HepG2 (cell line): ENCODE results near the gene CIAPIN1. TPM values are rescaled to one million over a fixed set of nuclear protein-coding genes. Genes with fewer than 3 reads are reported as not detected.
A peak's percentile ranks its signal among the peaks of the same experiment; 100 is the strongest.

Source experiments
- ATAC-seq: fragments of 200-7000 bp; cut with Tn5 transposase; 3 replicates; pipeline ENCODE4 v1.9.1; 2020; ENCODE audit warnings: mild to moderate bottlenecking, moderate library complexity
- BruUV-seq: library from RNA; stranded (reverse); fragments of 400-500 nt; replicated peaks from 2 replicates; lab custom pipeline; 2021; lab: Mats Ljungman, UMichigan
- CTCF ChIA-PET: fragments of 300-600 bp; formaldehyde crosslinking; extraction: SDS; loops from one replicate; lab custom pipeline; 2021; ENCODE audit warnings: low total read pairs, inconsistent platforms, low intra/inter-chr PET ratio; lab: Yijun Ruan, JAX
- POLR2A ChIA-PET: fragments of 350-600 bp; sonication (Branson Sonifier 250); formaldehyde crosslinking; loops from one replicate; lab custom pipeline; 2020; ENCODE audit warnings: antibody characterized with exemption, inconsistent platforms; lab: Yijun Ruan, JAX
- DNase-seq: peaks from one replicate; pipeline ENCODE4 v3.0.0-alpha.2; 2015; ENCODE audit warnings: low spot score
- FAIRE-seq: peaks from 3 replicates; lab custom pipeline; 2011; peaks lifted over from hg19 to GRCh38; lab: Jason Lieb, UNC
- H2AFZ ChIP-seq: one replicate; pipeline ENCODE4 v1.6.1; 2011; ENCODE audit warnings: low read length, inconsistent platforms
- H3K27ac ChIP-seq: fragments of 300-600 bp; 3 replicates; pipeline ENCODE4 v1.8.0; 2011; ENCODE audit warnings: mixed run types, mild to moderate bottlenecking, mixed read lengths, low read length, inconsistent platforms; ENCODE audit not compliant: insufficient read depth; ENCODE audit errors: extremely low read length
- H3K27me3 ChIP-seq, 2 experiments: fragments of 200-600 bp in 1 of 2; 2 replicates in 1 of 2; 3 replicates in 1 of 2; pipeline versions ENCODE4 v1.6.0 to v1.8.0; 2011; ENCODE audit warnings: low read length in 2 of 2, mild to moderate bottlenecking in 2 of 2, moderate library complexity in 2 of 2, inconsistent platforms in 1 of 2; ENCODE audit not compliant: insufficient read depth in 2 of 2, control insufficient read depth in 1 of 2
- H3K36me3 ChIP-seq, 2 experiments: fragments of 200-600 bp in 1 of 2; replicated peaks in 1 of 2; 2 replicates in 1 of 2; 3 replicates in 1 of 2; pipeline versions ENCODE4 v1.5.1 to v1.8.0; 2011; ENCODE audit warnings: low read length in 2 of 2, inconsistent platforms in 1 of 2; ENCODE audit not compliant: insufficient read depth in 2 of 2, control insufficient read depth in 1 of 2
- H3K4me1 ChIP-seq: 2 replicates; pipeline ENCODE4 v1.5.1; 2012; ENCODE audit warnings: low read length, inconsistent platforms; ENCODE audit not compliant: insufficient read depth
- H3K4me2 ChIP-seq: 2 replicates; pipeline ENCODE4 v1.6.0; 2011; ENCODE audit warnings: low read depth, low read length, inconsistent platforms
- H3K4me3 ChIP-seq, 3 experiments: fragments of 200-600 bp in 1 of 3; sonication (generic), shearing (Covaris generic) in 1 of 3; replicated peaks in 1 of 3; 2 replicates each; pipeline ENCODE4 v1.5.1; 2011 to 2016; ENCODE audit warnings: low read length in 3 of 3, inconsistent platforms in 2 of 3, low read depth in 2 of 3, mild to moderate bottlenecking in 2 of 3, control low read depth in 1 of 3, mixed read lengths in 1 of 3; ENCODE audit not compliant: insufficient read depth in 1 of 3
- H3K79me2 ChIP-seq: one replicate; pipeline ENCODE4 v1.6.1; 2011; ENCODE audit warnings: low read length, inconsistent platforms; ENCODE audit not compliant: insufficient read depth
- H3K9ac ChIP-seq: 2 replicates; pipeline ENCODE4 v1.6.0; 2011; ENCODE audit warnings: mild to moderate bottlenecking, low read depth, low read length, inconsistent platforms; ENCODE audit not compliant: insufficient read depth
- H3K9me3 ChIP-seq: 2 replicates; pipeline ENCODE4 v1.5.1; 2012; ENCODE audit warnings: mild to moderate bottlenecking, low read length
- H4K20me1 ChIP-seq: 2 replicates; pipeline ENCODE4 v1.6.0; 2011; ENCODE audit warnings: inconsistent platforms, mild to moderate bottlenecking, low read length, moderate library complexity; ENCODE audit not compliant: insufficient read depth
- ATF7 ChIP-seq, 2 experiments: fragments of 450-650 bp in 1 of 2; sonication (generic) in 1 of 2; formaldehyde crosslinking in 1 of 2; IDR thresholded peaks; 2 replicates each; pipeline versions ENCODE4 v1.4.0 to v1.6.1; 2016 to 2020; ENCODE audit warnings: antibody characterized with exemption in 1 of 2, mild to moderate bottlenecking in 1 of 2, missing genetic modification reagents in 1 of 2
- BCL6 ChIP-seq: IDR thresholded peaks from 2 replicates; pipeline ENCODE4 v1.6.1; 2016; ENCODE audit warnings: missing genetic modification reagents, missing compliant biosample characterization
- BORCS8-MEF2B ChIP-seq: sonication (generic); formaldehyde crosslinking; IDR thresholded peaks from 2 replicates; pipeline ENCODE4 v1.8.0; 2022; ENCODE audit warnings: mild to moderate bottlenecking, missing genetic modification reagents
- ETV5 ChIP-seq: IDR thresholded peaks from 2 replicates; pipeline ENCODE4 v1.6.1; 2018; ENCODE audit warnings: missing biosample characterization, missing genetic modification reagents, inconsistent platforms, borderline replicate concordance
- HHEX ChIP-seq: IDR thresholded peaks from 2 replicates; pipeline ENCODE4 v1.6.1; 2016; ENCODE audit warnings: control low read depth
- HNRNPK ChIP-seq: fragments of 200-400 bp; formaldehyde crosslinking; IDR thresholded peaks from 2 replicates; pipeline ENCODE4 v1.6.1; 2018; ENCODE audit warnings: low read length, low read depth, moderate library complexity, mild to moderate bottlenecking; ENCODE audit not compliant: poor library complexity, severe bottlenecking
- HNRNPUL1 ChIP-seq: fragments of 200-400 bp; formaldehyde crosslinking; IDR thresholded peaks from 2 replicates; pipeline ENCODE4 v1.6.1; 2017; ENCODE audit warnings: low read depth, mild to moderate bottlenecking, low read length, moderate library complexity
- ISL2 ChIP-seq: sonication (generic); formaldehyde crosslinking; IDR thresholded peaks from 2 replicates; pipeline ENCODE4 v1.5.0; 2020; ENCODE audit warnings: missing genetic modification reagents
- NFIB ChIP-seq: sonication (generic); formaldehyde crosslinking; IDR thresholded peaks from 2 replicates; pipeline ENCODE4 v1.9.0; 2021; ENCODE audit warnings: missing genetic modification reagents, mild to moderate bottlenecking, borderline replicate concordance
- PAWR ChIP-seq: sonication (generic); formaldehyde crosslinking; IDR thresholded peaks from 2 replicates; pipeline ENCODE4 v1.4.0; 2020; ENCODE audit warnings: missing genetic modification reagents, mild to moderate bottlenecking, borderline replicate concordance
- PAXIP1 ChIP-seq: sonication (generic); formaldehyde crosslinking; conservative IDR thresholded peaks from 2 replicates; pipeline ENCODE4 v1.4.0; 2020; ENCODE audit warnings: mild to moderate bottlenecking, missing genetic modification reagents, moderate library complexity
- SPEN ChIP-seq: sonication (generic); formaldehyde crosslinking; IDR thresholded peaks from 2 replicates; pipeline ENCODE4 v1.5.1; 2020; ENCODE audit warnings: low read depth, mild to moderate bottlenecking, missing genetic modification reagents
- TARDBP ChIP-seq: sonication (generic); formaldehyde crosslinking; IDR thresholded peaks from 2 replicates; pipeline ENCODE4 v1.8.0; 2022; ENCODE audit warnings: mild to moderate bottlenecking, missing genetic modification reagents
- YEATS4 ChIP-seq: sonication (generic); formaldehyde crosslinking; IDR thresholded peaks from 2 replicates; pipeline ENCODE4 v1.4.0; 2020; ENCODE audit warnings: missing genetic modification reagents, borderline replicate concordance
- ZNF160 ChIP-seq: sonication (generic); formaldehyde crosslinking; IDR thresholded peaks from 2 replicates; pipeline ENCODE4 v1.8.0; 2022; ENCODE audit warnings: mild to moderate bottlenecking, inconsistent platforms, missing genetic modification reagents
- ZNF414 ChIP-seq: sonication (generic); formaldehyde crosslinking; IDR thresholded peaks from 2 replicates; pipeline ENCODE4 v1.5.0; 2020; ENCODE audit warnings: missing genetic modification reagents
- ZNF83 ChIP-seq: sonication (generic); formaldehyde crosslinking; IDR thresholded peaks from 2 replicates; pipeline ENCODE4 v1.4.0; 2020; ENCODE audit warnings: missing genetic modification reagents, mild to moderate bottlenecking, borderline replicate concordance
- WGBS: methylation state at CpG from one replicate; pipeline ENCODE4 v1.1.6; 2017; ENCODE audit warnings: low lambda C conversion rate; 5-methylcytosine and 5-hydroxymethylcytosine counted together
- in situ Hi-C: cut with HindIII; loops from 2 replicates; pipeline ENCODE4 v1.10.0; 2017; ENCODE audit warnings: low pct_unique_long_range_greater_than_20kb; ENCODE audit not compliant: extremely low pct_ligation_motif_present
- intact Hi-C: fragments of 100-400 bp; cut with micrococcal nuclease; formaldehyde crosslinking; loops from one replicate; pipeline ENCODE4 v1.10.0; 2022; ENCODE audit not compliant: unreplicated experiment
- polyA plus RNA-seq, 8 experiments: library from polyadenylated mRNA; depleted of rRNA in 3 of 8; stranded (reverse) in 7 of 8; unstranded in 1 of 8; fragments of >200 nt; fragmentation: Illumina TruSeq in 4 of 8; extraction: Trizol in 4 of 8; gene quantifications; 2 replicates each; pipeline versions ENCODE4 v1.2.1 to v1.2.3, GENCODE V29; 2011 to 2016; ENCODE audit warnings: low read depth in 4 of 8, missing spikeins in 1 of 8, mixed read lengths in 1 of 8; ENCODE audit not compliant: insufficient read depth in 1 of 8
- total RNA-seq, 5 experiments: library from RNA; depleted of rRNA; stranded (reverse); fragments of >200 nt; fragmentation: Illumina TruSeq; extraction: Trizol; gene quantifications; 2 replicates each; pipeline ENCODE4 v1.2.3, GENCODE V29; 2016; ENCODE audit warnings: low read depth in 1 of 5
- TF ChIP-seq, protein P1 (sequence below): sonication (generic); formaldehyde crosslinking; IDR thresholded peaks from 2 replicates; pipeline ENCODE4 v1.8.0; 2023; ENCODE audit warnings: mild to moderate bottlenecking, missing genetic modification reagents

CIAPIN1 gene
- total and polyA plus RNA-seq, 2 of the 13 experiments (the other 11 are each of a cell fraction or from before 2014, with no cell fraction given), result 69.3 to 89.7 TPM

DNA sequence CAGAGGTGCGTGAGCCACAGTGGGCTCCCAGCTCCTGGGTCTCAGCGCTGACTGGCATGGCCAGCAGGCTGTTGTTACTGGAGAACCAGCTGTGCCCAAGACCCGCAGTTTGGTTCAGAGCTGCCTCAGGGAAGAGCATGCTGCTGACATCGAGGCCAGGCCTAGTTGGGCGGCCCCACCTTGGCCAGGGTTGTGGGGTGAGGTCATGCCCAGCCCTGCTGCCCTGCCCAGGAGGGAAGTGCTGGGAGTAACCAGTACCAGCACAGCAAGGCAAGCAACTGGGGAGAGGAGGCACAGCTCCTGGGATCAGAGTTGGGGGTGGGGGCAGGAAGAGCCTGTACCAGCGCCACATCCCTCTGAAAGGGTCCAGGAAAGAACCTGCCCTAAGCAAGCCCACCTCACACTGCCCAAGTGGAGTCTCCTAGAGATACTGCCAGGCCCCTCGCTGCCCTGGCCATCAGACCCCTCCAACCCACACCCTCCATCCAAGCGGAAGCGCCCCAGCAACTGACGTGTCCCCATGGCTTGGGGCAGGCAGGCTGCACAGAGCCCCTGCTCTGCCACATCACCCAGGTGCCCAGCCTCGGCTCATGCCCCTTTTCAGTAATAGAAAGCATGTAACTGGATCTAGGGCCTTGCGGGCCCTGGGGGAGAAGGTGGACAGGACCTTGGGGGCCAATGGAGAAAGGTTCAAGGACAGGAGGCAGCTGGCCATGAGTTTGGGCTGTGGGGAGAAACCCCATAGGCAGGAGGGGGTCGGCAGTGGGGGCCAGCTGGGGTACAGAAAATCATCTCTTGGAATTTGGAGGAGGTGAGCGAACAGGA, 38.1 kb upstream of the CIAPIN1 start:
- peak overlapping the region; percentile 94 for H3K4me2 ChIP-seq
- BruUV-seq, result TSS peak; percentile 39
- 57% methylated on average over 13 of the region's 14 CpGs for WGBS
- peaks cover 0 to 6% of the 10 kb centered on the region in 2 experiments; a peak in 1 of 5 replicates for H3K27me3 ChIP-seq
- no peaks in the 10 kb centered on the region for H3K36me3 ChIP-seq
- ATAC-seq, result no peak
- in situ Hi-C loops, result no loop called here
- ChIA-PET CTCF (no interaction called here), POLR2A (interaction anchor here (0.8 to 3.2 kb wide), 6 partner anchors 13 to 75 kb away, joined by 3 to 31 read pairs (median 8); partner anchors contain the start of genes CIAPIN1, COQ9 and POLR2C)
- H3K4me1 ChIP-seq, result peaks cover 75% of the 10 kb centered on the region
- peak overlapping the region; percentile 91 to 97 (median 96) for H3K4me3 ChIP-seq
- no peaks in the 10 kb centered on the region for H4K20me1 ChIP-seq
- intact Hi-C loops, result no loop called here
- H2AFZ ChIP-seq, result no peak overlapping the region
- peak overlapping the region; percentile 56 for H3K27ac ChIP-seq
- DNase-seq, result no peak
- peak overlapping the region; percentile 88 for H3K9ac ChIP-seq
- H3K79me2 ChIP-seq, result peaks cover 26% of the 10 kb centered on the region
- no peak for FAIRE-seq
- H3K9me3 ChIP-seq, result no peaks in the 10 kb centered on the region
- peak; percentile 97 for TF ChIP-seq NFIB (CRISPR knock-in tag)
- TF ChIP-seq, protein P1, sequence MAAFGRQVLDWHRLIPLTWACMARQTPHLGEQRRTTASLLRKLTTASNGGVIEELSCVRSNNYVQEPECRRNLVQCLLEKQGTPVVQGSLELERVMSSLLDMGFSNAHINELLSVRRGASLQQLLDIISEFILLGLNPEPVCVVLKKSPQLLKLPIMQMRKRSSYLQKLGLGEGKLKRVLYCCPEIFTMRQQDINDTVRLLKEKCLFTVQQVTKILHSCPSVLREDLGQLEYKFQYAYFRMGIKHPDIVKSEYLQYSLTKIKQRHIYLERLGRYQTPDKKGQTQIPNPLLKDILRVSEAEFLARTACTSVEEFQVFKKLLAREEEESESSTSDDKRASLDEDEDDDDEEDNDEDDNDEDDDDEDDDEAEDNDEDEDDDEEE (CRISPR knock-in tag), result no peak
- no peak for TF ChIP-seq HNRNPK
- TF ChIP-seq SPEN (CRISPR knock-in tag), result no peak
- TF ChIP-seq ZNF414 (CRISPR knock-in tag), result 0 out of 2 replicates have a peak, but pooled peaks have one; percentile 53
- TF ChIP-seq ATF7 (IDR thresholded peaks at IDR 0.05), result no peak
- no peak for TF ChIP-seq ATF7 (CRISPR knock-in tag; IDR thresholded peaks at IDR 0.05)
- TF ChIP-seq BCL6 (CRISPR knock-in tag), result 0 out of 2 replicates have a peak, but pooled peaks have one; percentile 10
- peak; percentile 48; the same call in 1 of the 2 replicates for TF ChIP-seq BORCS8-MEF2B (CRISPR knock-in tag)
- no peak; the same call in 1 of the 2 replicates for TF ChIP-seq YEATS4
- no peak for TF ChIP-seq PAWR
- TF ChIP-seq ZNF160 (CRISPR knock-in tag), result no peak
- TF ChIP-seq TARDBP, result 0 out of 2 replicates have a peak, but pooled peaks have one; percentile 11
- no peak for TF ChIP-seq ETV5 (CRISPR knock-in tag)
- TF ChIP-seq HHEX (CRISPR knock-in tag), result no peak
- no peak for TF ChIP-seq ZNF83 (CRISPR knock-in tag)
- 0 out of 2 replicates have a peak, but pooled peaks have one; percentile 15 for TF ChIP-seq PAXIP1 (CRISPR knock-in tag)
- no peak for TF ChIP-seq HNRNPUL1
- TF ChIP-seq ISL2 (CRISPR knock-in tag), result no peak; the same call in 1 of the 2 replicates
